GM12878 (cell line): Measurements from ENCODE around the gene PMIS2. TPM values are rescaled to one million over a fixed set of nuclear protein-coding genes. Genes with fewer than 3 reads are reported as not detected.

Experiments used
- GATAD2B ChIP-seq: fragments of 450-650 bp; conservative IDR thresholded peaks from 2 replicates; pipeline ENCODE4 v1.6.1; 2017; ENCODE audit warnings: low read depth, mild to moderate bottlenecking, moderate library complexity
- IKZF1 ChIP-seq: fragments of 450-650 bp; conservative IDR thresholded peaks from 2 replicates; pipeline ENCODE4 v1.6.1; 2017; ENCODE audit warnings: antibody characterized with exemption, mild to moderate bottlenecking
- MTA2 ChIP-seq: fragments of 450-650 bp; IDR thresholded peaks from 2 replicates; pipeline ENCODE4 v1.6.1; 2016; ENCODE audit warnings: low read depth, mild to moderate bottlenecking, moderate library complexity
- PAX8 ChIP-seq: fragments of 450-650 bp; IDR thresholded peaks from 2 replicates; pipeline ENCODE4 v1.6.1; 2017; ENCODE audit warnings: mild to moderate bottlenecking, moderate library complexity
- POLR2A ChIP-seq: IDR thresholded peaks from 2 replicates; pipeline ENCODE4 v1.6.1; 2011; ENCODE audit warnings: low read depth, mild to moderate bottlenecking, low read length
- polyA plus RNA-seq, 11 experiments: library from polyadenylated mRNA; depleted of rRNA in 4 of 11; unstranded in 6 of 11; stranded (reverse) in 5 of 11; fragments of >200 nt; fragmentation: Nextera tagmentation in 4 of 11; fragmentation: Illumina TruSeq in 1 of 11; extraction: Ambion mirVana in 4 of 11; extraction: Trizol in 1 of 11; gene quantifications; 1 replicate in 1 of 11; 2 replicates in 10 of 11; pipeline versions ENCODE4 v1.2.1 to v1.2.3, GENCODE V29; 2011 to 2016; ENCODE audit warnings: inconsistent platforms in 2 of 11, missing spikeins in 2 of 11, low read depth in 1 of 11
- total RNA-seq, 4 experiments: library from RNA; depleted of rRNA in 3 of 4; stranded (reverse); fragments of >200 nt in 3 of 4; fragmentation: Illumina TruSeq in 1 of 4; extraction: Trizol in 1 of 4; gene quantifications; 2 replicates each; pipeline versions ENCODE4 v1.2.1 to v1.2.3, GENCODE V29; 2013 to 2021
- TF ChIP-seq, protein P1 (sequence below): fragments of 450-650 bp; formaldehyde crosslinking; IDR thresholded peaks from 2 replicates; pipeline ENCODE4 v1.4.0; 2022; ENCODE audit warnings: mild to moderate bottlenecking, moderate library complexity
- TF ChIP-seq, protein P2 (sequence below): fragments of 450-650 bp; IDR thresholded peaks from 2 replicates; pipeline ENCODE4 v1.6.1; 2017; ENCODE audit warnings: mild to moderate bottlenecking, moderate library complexity
- TF ChIP-seq, protein P3 (sequence below): IDR thresholded peaks from 2 replicates; pipeline ENCODE4 v1.6.1; 2012; ENCODE audit warnings: improper control_type of control experiment, low read depth, low read length; ENCODE audit not compliant: insufficient replicate concordance

PMIS2 gene
- total and polyA plus RNA-seq, 10 of the 15 experiments (the other 5 are each of a cell fraction or from before 2014, with no cell fraction given) = not detected

DNA sequence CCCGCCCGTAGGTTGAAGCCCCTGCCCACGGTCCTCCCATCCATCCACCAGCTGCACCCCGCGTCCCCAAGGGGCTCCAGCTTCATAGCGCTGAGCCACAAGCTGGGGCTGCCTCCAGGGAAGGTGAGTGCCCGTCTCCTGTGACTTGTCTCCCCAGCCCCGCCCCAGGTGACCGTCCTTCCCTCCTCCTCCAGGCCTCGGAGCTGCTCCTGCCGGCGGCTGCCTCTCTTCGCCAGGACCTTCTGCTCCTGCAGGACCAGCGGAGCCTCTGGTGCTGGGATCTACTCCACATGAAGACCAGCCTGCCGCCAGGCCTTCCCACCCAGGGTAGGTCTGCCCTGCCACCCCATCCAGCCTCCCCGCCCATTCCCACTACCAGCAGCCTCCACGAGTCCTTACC is 34.0 kb downstream of the PMIS2 start (continued):
- TF ChIP-seq, protein P1, sequence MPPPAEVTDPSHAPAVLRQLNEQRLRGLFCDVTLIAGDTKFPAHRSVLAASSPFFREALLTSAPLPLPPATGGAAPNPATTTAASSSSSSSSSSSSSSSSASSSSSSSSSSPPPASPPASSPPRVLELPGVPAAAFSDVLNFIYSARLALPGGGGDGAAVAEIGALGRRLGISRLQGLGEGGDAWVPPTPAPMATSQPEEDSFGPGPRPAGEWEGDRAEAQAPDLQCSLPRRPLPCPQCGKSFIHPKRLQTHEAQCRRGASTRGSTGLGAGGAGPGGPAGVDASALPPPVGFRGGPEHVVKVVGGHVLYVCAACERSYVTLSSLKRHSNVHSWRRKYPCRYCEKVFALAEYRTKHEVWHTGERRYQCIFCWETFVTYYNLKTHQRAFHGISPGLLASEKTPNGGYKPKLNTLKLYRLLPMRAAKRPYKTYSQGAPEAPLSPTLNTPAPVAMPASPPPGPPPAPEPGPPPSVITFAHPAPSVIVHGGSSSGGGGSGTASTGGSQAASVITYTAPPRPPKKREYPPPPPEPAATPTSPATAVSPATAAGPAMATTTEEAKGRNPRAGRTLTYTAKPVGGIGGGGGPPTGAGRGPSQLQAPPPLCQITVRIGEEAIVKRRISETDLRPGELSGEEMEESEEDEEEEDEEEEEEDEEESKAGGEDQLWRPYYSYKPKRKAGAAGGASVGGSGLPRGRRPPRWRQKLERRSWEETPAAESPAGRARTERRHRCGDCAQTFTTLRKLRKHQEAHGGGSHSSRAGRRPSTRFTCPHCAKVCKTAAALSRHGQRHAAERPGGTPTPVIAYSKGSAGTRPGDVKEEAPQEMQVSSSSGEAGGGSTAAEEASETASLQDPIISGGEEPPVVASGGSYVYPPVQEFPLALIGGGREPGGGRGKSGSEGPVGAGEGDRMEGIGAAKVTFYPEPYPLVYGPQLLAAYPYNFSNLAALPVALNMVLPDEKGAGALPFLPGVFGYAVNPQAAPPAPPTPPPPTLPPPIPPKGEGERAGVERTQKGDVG (CRISPR knock-in tag) = no peak
- TF ChIP-seq GATAD2B = no peak
- TF ChIP-seq IKZF1 = no peak
- TF ChIP-seq POLR2A = no peak
- no peak for TF ChIP-seq MTA2
- TF ChIP-seq, protein P2, sequence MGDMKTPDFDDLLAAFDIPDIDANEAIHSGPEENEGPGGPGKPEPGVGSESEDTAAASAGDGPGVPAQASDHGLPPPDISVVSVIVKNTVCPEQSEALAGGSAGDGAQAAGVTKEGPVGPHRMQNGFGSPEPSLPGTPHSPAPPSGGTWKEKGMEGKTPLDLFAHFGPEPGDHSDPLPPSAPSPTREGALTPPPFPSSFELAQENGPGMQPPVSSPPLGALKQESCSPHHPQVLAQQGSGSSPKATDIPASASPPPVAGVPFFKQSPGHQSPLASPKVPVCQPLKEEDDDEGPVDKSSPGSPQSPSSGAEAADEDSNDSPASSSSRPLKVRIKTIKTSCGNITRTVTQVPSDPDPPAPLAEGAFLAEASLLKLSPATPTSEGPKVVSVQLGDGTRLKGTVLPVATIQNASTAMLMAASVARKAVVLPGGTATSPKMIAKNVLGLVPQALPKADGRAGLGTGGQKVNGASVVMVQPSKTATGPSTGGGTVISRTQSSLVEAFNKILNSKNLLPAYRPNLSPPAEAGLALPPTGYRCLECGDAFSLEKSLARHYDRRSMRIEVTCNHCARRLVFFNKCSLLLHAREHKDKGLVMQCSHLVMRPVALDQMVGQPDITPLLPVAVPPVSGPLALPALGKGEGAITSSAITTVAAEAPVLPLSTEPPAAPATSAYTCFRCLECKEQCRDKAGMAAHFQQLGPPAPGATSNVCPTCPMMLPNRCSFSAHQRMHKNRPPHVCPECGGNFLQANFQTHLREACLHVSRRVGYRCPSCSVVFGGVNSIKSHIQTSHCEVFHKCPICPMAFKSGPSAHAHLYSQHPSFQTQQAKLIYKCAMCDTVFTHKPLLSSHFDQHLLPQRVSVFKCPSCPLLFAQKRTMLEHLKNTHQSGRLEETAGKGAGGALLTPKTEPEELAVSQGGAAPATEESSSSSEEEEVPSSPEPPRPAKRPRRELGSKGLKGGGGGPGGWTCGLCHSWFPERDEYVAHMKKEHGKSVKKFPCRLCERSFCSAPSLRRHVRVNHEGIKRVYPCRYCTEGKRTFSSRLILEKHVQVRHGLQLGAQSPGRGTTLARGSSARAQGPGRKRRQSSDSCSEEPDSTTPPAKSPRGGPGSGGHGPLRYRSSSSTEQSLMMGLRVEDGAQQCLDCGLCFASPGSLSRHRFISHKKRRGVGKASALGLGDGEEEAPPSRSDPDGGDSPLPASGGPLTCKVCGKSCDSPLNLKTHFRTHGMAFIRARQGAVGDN = no peak
- TF ChIP-seq PAX8 = no peak
- TF ChIP-seq, protein P3, sequence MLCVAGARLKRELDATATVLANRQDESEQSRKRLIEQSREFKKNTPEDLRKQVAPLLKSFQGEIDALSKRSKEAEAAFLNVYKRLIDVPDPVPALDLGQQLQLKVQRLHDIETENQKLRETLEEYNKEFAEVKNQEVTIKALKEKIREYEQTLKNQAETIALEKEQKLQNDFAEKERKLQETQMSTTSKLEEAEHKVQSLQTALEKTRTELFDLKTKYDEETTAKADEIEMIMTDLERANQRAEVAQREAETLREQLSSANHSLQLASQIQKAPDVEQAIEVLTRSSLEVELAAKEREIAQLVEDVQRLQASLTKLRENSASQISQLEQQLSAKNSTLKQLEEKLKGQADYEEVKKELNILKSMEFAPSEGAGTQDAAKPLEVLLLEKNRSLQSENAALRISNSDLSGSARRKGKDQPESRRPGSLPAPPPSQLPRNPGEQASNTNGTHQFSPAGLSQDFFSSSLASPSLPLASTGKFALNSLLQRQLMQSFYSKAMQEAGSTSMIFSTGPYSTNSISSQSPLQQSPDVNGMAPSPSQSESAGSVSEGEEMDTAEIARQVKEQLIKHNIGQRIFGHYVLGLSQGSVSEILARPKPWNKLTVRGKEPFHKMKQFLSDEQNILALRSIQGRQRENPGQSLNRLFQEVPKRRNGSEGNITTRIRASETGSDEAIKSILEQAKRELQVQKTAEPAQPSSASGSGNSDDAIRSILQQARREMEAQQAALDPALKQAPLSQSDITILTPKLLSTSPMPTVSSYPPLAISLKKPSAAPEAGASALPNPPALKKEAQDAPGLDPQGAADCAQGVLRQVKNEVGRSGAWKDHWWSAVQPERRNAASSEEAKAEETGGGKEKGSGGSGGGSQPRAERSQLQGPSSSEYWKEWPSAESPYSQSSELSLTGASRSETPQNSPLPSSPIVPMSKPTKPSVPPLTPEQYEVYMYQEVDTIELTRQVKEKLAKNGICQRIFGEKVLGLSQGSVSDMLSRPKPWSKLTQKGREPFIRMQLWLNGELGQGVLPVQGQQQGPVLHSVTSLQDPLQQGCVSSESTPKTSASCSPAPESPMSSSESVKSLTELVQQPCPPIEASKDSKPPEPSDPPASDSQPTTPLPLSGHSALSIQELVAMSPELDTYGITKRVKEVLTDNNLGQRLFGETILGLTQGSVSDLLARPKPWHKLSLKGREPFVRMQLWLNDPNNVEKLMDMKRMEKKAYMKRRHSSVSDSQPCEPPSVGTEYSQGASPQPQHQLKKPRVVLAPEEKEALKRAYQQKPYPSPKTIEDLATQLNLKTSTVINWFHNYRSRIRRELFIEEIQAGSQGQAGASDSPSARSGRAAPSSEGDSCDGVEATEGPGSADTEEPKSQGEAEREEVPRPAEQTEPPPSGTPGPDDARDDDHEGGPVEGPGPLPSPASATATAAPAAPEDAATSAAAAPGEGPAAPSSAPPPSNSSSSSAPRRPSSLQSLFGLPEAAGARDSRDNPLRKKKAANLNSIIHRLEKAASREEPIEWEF = no peak
- TF ChIP-seq, all 136 proteins: peak for 0
